HG03571 (cell line): ENCODE measurements around the gene CAPN5.
"Not testable (repeated sequence)": the region's sequence is repeated elsewhere in the genome, so short reads cannot be mapped to it uniquely, and the experiment has no call there.

Experiments used
- ATAC-seq: cut with Tn5 transposase; IDR thresholded peaks from one replicate; pipeline ENCODE4 v1.9.1; 2021; ENCODE audit not compliant: unreplicated experiment

CAPN5 gene

GRCh38 chr11:77042111-77042726 is 24.6 kb upstream of the CAPN5 start:
- no peak for ATAC-seq

GRCh38 chr11:77044356-77044755 is 22.4 kb upstream of the CAPN5 start:
- no peak for ATAC-seq

GRCh38 chr11:77044886-77045285 is 21.9 kb upstream of the CAPN5 start:
- no peak for ATAC-seq

- no peak for ATAC-seq
Measured at GRCh38 chr11:77046060-77046501, 20.7 kb upstream of the CAPN5 start.

- peak; percentile 77 for ATAC-seq
Measured at GRCh38 chr11:77047007-77047927, 19.5 kb upstream of the CAPN5 start.

GRCh38 chr11:77047928-77048446 is 18.8 kb upstream of the CAPN5 start:
- ATAC-seq = not testable (repeated sequence)

- no peak for ATAC-seq
Measured at GRCh38 chr11:77049026-77049425, 17.7 kb upstream of the CAPN5 start.

GRCh38 chr11:77051511-77051910 is 15.3 kb upstream of the CAPN5 start:
- ATAC-seq = no peak

GRCh38 chr11:77052518-77052917 is 14.3 kb upstream of the CAPN5 start:
- ATAC-seq = no peak

- no peak for ATAC-seq
Measured at GRCh38 chr11:77053217-77054015, 13.4 kb upstream of the CAPN5 start.

GRCh38 chr11:77054084-77054483 is 12.7 kb upstream of the CAPN5 start:
- no peak for ATAC-seq

GRCh38 chr11:77055101-77055561 is 11.6 kb upstream of the CAPN5 start:
- ATAC-seq = no peak

GRCh38 chr11:77055913-77056312 is 10.9 kb upstream of the CAPN5 start:
- ATAC-seq = no peak

GRCh38 chr11:77056814-77057402 is 9.9 kb upstream of the CAPN5 start:
- ATAC-seq = no peak

GRCh38 chr11:77057938-77058474 is 8.8 kb upstream of the CAPN5 start:
- ATAC-seq = no peak

- ATAC-seq = no peak
Measured at GRCh38 chr11:77058900-77059299, 7.9 kb upstream of the CAPN5 start.

- ATAC-seq = no peak
Measured at GRCh38 chr11:77059806-77060205, 7.0 kb upstream of the CAPN5 start.

- ATAC-seq = no peak
Measured at GRCh38 chr11:77060234-77060633, 6.5 kb upstream of the CAPN5 start.

- ATAC-seq = not testable (repeated sequence)
Measured at GRCh38 chr11:77061258-77061657, 5.5 kb upstream of the CAPN5 start.

- no peak for ATAC-seq
Measured at GRCh38 chr11:77062924-77063323, 3.8 kb upstream of the CAPN5 start.
